IPS-20b (cell line): Measurements from ENCODE around the gene HRH2.
"Not testable (repeated sequence)": the region's sequence is repeated elsewhere in the genome, so short reads cannot be mapped to it uniquely, and the experiment has no call there.

Source experiments
- H3K27ac ChIP-seq: one replicate; pipeline ENCODE4 v1.5.1; 2013; ENCODE audit warnings: low read length
- H3K27me3 ChIP-seq: 2 replicates; pipeline ENCODE4 v1.6.1; 2013; ENCODE audit warnings: mild to moderate bottlenecking, low read length, inconsistent platforms; ENCODE audit not compliant: insufficient read depth
- H3K36me3 ChIP-seq: 2 replicates; pipeline ENCODE4 v1.6.1; 2013; ENCODE audit warnings: low read depth, mild to moderate bottlenecking, inconsistent platforms, low read length, moderate library complexity; ENCODE audit not compliant: insufficient read depth
- H3K4me1 ChIP-seq: 2 replicates; pipeline ENCODE4 v1.6.1; 2013; ENCODE audit warnings: mild to moderate bottlenecking, control low read depth, inconsistent platforms, low read length, moderate library complexity; ENCODE audit not compliant: insufficient read depth
- H3K4me3 ChIP-seq: 2 replicates; pipeline ENCODE4 v1.5.1; 2013; ENCODE audit warnings: mild to moderate bottlenecking, low read length, inconsistent platforms
- H3K9ac ChIP-seq: 2 replicates; pipeline ENCODE4 v1.6.1; 2013; ENCODE audit warnings: low read depth, mild to moderate bottlenecking, inconsistent platforms, low read length, moderate library complexity
- H3K9me3 ChIP-seq: 2 replicates; pipeline ENCODE4 v1.6.1; 2013; ENCODE audit warnings: mild to moderate bottlenecking, low read depth, low read length, inconsistent platforms; ENCODE audit not compliant: insufficient read depth

The HRH2 gene

GRCh38 chr5:175711031-175711430, 53.2 kb downstream of the HRH2 start:
- Histone ChIP-seq H3K4me1 (no peaks in the 10 kb centered on the region), H3K9ac (no peak overlapping the region)

GRCh38 chr5:175711472-175712312, 53.8 kb downstream of the HRH2 start:
- Histone ChIP-seq H3K36me3 (no peaks in the 10 kb centered on the region), H3K27me3 (no peaks in the 10 kb centered on the region), H3K27ac (no peak overlapping the region), H3K4me3 (no peak overlapping the region), H3K9ac (no peak overlapping the region), H3K9me3 (peaks cover 8% of the 10 kb centered on the region), H3K4me1 (no peaks in the 10 kb centered on the region)

More at GRCh38 chr5:175711031-175711430, 53.2 kb downstream of the HRH2 start:
- Histone ChIP-seq H3K4me3 (no peak overlapping the region), H3K9me3 (peaks cover 4% of the 10 kb centered on the region; the same call in 1 of the 2 replicates), H3K36me3 (no peaks in the 10 kb centered on the region), H3K27ac (no peak overlapping the region), H3K27me3 (no peaks in the 10 kb centered on the region)

- no peaks in the 10 kb centered on the region for H3K27me3 ChIP-seq
- H3K9me3 ChIP-seq: peaks cover 14% of the 10 kb centered on the region
- H3K27ac ChIP-seq: no peak overlapping the region
- H3K36me3 ChIP-seq: no peaks in the 10 kb centered on the region
- H3K4me1 ChIP-seq: no peaks in the 10 kb centered on the region
- H3K9ac ChIP-seq: no peak overlapping the region
- no peak overlapping the region for H3K4me3 ChIP-seq
Observed at GRCh38 chr5:175712313-175712680, 54.4 kb downstream of the HRH2 start.

DNA sequence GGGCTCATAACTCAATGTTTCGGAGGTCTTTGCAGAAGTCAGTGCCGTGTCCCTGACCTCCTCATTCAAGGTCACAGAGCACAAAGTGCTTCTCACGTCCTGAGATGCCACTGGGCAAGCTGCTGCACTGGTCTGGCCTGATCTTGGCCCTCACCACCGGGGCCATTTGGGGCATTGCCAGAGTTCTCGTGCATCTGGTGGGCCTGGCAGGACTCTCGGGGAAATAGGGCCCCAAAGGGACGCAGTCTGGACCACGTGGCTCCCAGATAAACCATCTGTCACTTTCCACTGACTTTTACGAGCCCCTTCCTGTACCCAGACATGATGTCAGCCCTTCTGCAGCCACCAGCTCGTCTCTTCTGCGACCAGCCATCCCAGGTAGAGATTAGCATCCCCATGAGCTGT, 54.8 kb downstream of the HRH2 start:
- H3K9ac ChIP-seq: no peak overlapping the region
- H3K4me1 ChIP-seq: no peaks in the 10 kb centered on the region
- no peaks in the 10 kb centered on the region for H3K36me3 ChIP-seq
- H3K27me3 ChIP-seq: no peaks in the 10 kb centered on the region
- H3K9me3 ChIP-seq: peaks cover 17% of the 10 kb centered on the region
- no peak overlapping the region for H3K4me3 ChIP-seq
- no peak overlapping the region for H3K27ac ChIP-seq

DNA sequence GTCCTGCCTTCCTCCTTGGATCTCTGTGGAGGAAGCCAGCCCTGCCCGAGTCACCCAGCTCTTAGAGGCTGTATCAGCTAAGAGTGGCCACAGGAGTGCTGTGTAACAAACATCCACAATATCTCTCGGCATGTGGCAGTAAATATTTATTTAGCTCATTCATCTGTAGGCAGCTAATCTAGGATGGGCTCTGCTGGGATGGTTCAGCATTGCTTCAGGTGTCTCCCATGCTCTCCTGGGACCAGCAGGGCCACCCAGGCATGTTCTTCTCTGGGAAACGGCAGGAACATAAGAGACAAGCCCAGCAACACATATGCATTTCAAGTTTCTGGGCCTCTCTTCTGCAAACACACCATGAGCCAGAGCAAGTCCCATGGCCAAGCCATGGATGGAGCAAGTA, 56.1 kb downstream of the HRH2 start:
- Histone ChIP-seq H3K4me1 (no peaks in the 10 kb centered on the region), H3K4me3 (no peak overlapping the region), H3K27ac (no peak overlapping the region), H3K9me3 (peaks cover 17% of the 10 kb centered on the region), H3K36me3 (no peaks in the 10 kb centered on the region), H3K27me3 (no peaks in the 10 kb centered on the region), H3K9ac (no peak overlapping the region)

- Histone ChIP-seq H3K27me3 (no peaks in the 10 kb centered on the region), H3K9me3 (peaks cover 17% of the 10 kb centered on the region), H3K4me1 (no peaks in the 10 kb centered on the region), H3K9ac (no peak overlapping the region), H3K36me3 (no peaks in the 10 kb centered on the region), H3K27ac (no peak overlapping the region), H3K4me3 (no peak overlapping the region)
Observed at GRCh38 chr5:175714479-175715085, 56.7 kb downstream of the HRH2 start.

- no peak overlapping the region for H3K4me3 ChIP-seq
Observed at GRCh38 chr5:175715627-175716522, 58.0 kb downstream of the HRH2 start.

GRCh38 chr5:175717837-175718236, 60.0 kb downstream of the HRH2 start:
- Histone ChIP-seq H3K4me1 (no peaks in the 10 kb centered on the region), H3K27me3 (no peaks in the 10 kb centered on the region), H3K9me3 (peaks cover 17% of the 10 kb centered on the region), H3K4me3 (no peak overlapping the region), H3K9ac (no peak overlapping the region), H3K27ac (no peak overlapping the region), H3K36me3 (no peaks in the 10 kb centered on the region)

More at GRCh38 chr5:175715627-175716522, 58.0 kb downstream of the HRH2 start:
- no peaks in the 10 kb centered on the region for H3K36me3 ChIP-seq
- no peak overlapping the region for H3K27ac ChIP-seq
- H3K4me1 ChIP-seq: no peaks in the 10 kb centered on the region
- H3K27me3 ChIP-seq: no peaks in the 10 kb centered on the region
- peaks cover 17% of the 10 kb centered on the region for H3K9me3 ChIP-seq
- H3K9ac ChIP-seq: no peak overlapping the region

GRCh38 chr5:175718401-175719108, 60.7 kb downstream of the HRH2 start:
- no peaks in the 10 kb centered on the region for H3K36me3 ChIP-seq
- H3K27ac ChIP-seq: no peak overlapping the region
- H3K4me3 ChIP-seq: no peak overlapping the region
- H3K9ac ChIP-seq: no peak overlapping the region
- peaks cover 17% of the 10 kb centered on the region for H3K9me3 ChIP-seq
- H3K4me1 ChIP-seq: no peaks in the 10 kb centered on the region
- H3K27me3 ChIP-seq: no peaks in the 10 kb centered on the region

DNA sequence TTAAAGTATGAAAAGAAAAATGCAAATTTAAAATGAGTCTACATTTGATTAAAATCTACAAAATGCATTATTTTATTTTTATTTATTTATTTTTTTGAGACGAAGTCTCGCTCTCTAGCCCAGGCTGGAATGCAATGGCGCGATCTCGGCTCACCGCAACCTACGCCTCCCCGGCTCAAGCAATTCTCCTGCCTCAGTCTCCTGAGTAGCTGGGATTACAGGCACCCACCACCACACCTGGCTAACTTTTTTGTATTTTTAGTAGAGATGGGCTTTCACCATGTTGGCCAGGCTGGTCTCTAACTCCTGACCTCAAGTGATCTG, 61.2 kb downstream of the HRH2 start:
- H3K4me1 ChIP-seq, H3K4me3 ChIP-seq, H3K9ac ChIP-seq, H3K36me3 ChIP-seq, H3K27me3 ChIP-seq, H3K27ac ChIP-seq: not testable (repeated sequence)
- H3K9me3 ChIP-seq: peaks cover 13% of the 10 kb centered on the region
